GM18909 (cell line): Measurements from ENCODE around the gene CHAT.

Experiments used
- ATAC-seq: cut with Tn5 transposase; IDR thresholded peaks from one replicate; pipeline ENCODE4 v1.9.1; 2021; ENCODE audit warnings: mild to moderate bottlenecking; ENCODE audit not compliant: unreplicated experiment, poor library complexity

Gene CHAT

DNA sequence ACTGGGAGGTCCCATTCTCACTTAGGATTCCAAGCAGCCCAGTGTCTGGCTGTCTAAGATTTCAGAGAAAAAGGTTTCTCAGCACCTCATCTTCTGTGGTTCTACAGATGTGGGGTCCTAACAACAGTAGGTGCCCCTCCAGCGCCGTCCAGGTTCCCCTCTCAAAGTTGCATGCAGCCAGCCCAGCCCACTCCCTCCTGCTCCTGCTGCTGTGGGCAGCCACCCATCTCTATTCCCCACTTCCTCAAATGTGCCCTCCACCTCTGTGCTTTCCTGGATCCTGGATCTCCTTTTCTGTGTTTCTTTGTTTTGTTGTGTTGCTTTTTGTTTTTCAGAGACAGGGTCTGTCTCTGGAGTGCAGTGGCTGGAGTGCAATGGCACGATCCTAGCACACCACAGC lies 17.0 kb upstream of the CHAT start:
- ATAC-seq: no peak

DNA sequence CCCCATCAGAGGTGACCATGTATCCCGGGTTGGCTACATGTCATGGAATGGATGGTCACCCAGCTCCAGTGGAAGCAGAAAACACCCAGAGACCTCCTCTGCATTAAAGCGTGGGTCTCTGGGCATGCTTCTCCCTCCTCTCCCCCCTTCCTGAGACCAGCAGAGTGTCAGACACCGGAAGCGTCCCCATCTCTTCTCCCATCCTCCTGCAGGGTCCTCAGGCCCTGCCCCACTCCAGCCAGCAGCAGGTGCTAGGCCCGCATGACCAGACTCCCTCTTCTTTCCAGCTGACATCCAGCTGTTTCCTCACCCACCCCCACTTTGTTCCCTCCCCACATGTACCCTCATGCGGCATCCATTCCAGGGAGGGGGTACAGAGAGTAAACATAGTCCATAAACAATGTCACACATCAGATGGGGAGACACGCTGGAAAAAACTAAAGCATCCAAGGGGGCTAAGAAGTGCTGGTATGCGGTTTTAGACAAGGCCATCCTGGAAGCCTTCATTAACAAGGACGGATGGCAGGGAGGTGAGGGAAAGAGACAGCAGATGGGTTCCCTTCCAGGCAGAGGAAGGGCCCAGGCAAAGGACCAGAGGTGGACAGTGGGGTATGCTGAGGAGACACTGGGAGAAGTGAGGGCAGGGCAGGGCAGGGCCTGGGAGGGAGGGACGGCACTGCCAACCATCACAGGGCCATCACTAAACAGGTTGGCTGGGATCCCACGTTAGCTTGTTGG lies 16.2 kb upstream of the CHAT start:
- no peak for ATAC-seq

DNA sequence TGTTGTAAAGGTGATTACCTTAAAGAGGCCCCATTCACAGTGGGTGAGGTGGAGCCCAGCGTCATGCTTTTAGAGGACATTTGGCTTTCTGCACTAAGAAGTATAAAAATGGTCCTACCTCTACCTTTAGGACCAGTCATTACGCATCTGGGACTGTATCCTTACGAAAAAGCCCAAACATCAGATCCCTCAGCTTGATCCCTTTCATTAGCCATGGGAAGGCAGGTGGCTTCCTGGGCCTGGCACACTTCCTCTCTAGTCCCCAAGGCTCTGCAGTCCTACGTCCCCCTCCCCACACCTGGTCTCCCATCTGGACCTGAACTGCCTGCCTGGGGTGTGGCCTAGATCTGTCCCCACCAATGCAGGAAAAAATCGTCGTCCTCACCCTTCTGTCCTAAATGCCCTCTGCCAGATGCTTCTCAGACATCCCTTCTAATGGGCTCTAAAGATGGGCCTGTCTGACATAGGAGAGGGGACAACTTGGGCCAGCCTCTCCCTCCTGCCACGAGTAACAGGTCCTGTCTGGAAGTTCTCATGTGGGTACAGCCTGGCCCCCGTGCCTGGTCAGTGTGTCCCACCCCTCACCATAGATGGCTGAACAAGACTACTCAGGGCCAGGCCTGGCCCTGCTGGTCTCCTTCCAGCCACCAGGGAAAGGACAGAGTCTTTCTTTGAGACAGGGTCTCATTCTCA lies 15.5 kb upstream of the CHAT start:
- ATAC-seq: no peak

DNA sequence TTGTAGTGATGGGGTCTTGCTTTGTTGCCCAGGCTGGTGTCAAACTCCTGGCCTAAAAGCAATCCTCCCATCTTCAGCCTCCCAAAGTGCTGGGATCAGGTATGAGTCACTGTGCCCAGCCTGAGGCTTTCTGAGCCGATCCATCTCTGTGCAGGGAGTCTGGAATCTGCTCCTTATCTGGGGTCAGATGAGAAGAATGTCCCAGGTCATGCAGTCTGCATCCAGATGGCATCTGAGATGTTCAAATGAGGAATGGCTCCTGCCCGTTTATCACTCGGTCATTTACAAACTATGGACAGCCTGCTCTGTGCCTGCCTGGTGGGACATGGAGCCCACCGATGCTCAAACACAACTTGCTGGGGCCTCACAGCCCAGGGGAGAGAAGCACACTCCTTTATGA lies 14.9 kb upstream of the CHAT start:
- ATAC-seq: no peak

DNA sequence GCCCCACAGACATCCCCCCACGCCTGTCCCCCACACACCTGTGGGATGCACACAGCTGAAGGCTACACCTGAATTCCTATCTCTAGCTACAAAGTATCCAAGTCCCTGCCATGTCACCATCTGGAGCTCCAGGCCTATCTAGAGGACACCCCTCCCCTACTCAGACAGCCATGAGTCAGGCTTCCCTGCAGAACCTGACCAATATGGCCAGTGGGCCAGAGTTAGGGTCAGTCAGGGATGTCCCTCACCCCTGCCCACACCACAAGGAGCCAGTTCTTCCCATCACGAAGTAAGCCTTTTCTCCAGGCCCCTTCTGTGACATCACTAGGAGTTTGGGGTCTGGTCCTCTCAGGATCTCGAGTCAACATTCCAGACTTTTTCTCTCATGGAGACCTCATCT lies 14.3 kb upstream of the CHAT start:
- no peak for ATAC-seq

DNA sequence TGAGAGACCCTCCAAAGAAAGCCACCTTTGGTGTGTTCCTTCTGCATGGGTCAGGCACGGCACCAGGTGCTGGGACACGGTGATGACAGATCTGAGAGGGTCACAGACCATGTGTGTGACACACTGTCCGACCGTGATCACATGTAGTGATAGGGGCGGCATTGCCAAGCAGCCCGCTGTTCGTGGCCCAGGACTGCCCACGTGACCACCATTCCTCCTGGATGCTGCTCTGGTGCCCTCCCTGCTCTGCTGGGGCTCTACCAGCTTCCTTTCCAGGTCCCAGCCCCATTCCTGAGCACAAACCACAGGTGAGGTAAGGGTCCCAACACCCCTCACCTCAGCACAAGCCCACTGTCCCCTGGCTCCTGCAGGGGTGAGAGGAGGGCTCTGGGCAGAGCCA lies 13.8 kb upstream of the CHAT start:
- no peak for ATAC-seq

DNA sequence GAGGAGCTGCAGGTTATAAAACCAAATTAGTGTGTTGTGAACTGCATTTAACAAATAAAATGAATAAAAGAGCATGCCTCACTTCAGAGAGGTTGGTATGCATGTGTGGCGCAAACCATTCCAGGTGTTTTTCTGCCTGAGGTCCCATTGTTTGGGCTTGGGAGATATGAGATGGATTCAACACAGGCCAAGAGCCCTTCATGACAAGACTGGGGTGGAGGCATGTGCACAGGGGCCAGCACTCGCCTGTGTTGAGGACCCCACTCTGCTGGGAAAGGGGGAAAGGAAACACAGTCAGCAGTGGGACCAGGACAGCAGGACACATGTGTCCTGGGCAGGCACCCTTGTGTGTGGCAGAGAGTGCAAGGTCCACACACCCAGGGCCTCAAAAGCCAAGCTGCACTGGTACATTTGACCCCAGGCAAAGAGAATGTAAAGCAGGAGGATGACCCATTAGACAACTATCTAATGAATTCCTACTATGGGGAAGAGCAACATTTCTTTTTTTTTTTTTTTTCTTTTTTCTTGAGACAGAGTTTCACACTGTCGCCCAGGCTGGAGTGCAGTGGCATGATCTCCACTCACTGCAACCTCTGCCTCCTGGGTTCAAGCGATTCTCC lies 12.9 kb upstream of the CHAT start:
- ATAC-seq: no peak

DNA sequence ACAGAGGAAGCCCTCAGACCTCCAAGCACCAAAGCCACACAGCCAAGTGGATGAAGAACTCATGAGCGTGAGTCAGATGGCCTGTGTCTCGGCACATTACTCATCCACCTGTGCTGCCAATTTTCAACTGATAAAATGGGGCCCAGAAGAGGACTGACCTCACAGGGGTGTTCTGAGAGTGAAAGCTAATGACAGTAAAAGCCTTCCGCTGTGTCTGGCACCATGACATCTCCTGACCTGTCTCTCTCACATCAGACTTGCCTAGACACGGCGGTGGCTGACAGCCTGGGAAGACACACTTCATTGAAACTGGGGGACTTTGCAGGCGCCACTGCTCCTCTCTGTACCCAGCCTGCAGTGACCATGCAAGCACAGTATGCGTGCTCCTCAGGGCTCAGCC lies 12.0 kb upstream of the CHAT start:
- ATAC-seq: no peak

DNA sequence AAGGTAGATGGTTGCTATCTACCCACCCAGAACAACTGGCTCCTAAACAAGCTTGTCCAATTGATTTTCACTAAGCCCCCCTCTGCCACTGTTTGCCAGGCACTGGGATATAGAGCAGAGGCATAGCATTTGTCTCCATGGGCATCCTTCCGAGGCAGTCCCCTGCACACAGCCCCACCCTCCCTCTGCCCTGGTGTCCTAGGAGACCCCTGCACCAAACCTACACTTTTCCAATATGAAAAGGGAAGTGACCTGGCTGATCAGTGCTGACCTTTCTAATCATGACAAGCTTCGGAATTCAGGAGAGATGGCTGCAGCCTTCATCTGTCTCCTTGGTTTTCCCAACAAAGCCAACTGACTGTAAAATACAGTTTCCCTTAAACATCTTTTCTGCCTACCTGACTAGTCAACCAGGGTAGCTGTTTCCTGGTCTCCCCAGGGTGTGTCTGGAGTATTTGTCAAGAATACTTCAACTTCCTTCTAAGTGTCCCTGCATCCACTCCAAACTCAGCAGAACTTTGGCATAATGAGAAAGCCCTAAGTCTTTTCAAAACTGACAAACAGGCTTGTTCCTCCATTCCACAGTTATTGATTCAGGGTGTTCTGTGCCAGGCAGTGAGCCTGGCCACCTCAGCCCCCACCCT lies 11.3 kb upstream of the CHAT start:
- no peak for ATAC-seq

DNA sequence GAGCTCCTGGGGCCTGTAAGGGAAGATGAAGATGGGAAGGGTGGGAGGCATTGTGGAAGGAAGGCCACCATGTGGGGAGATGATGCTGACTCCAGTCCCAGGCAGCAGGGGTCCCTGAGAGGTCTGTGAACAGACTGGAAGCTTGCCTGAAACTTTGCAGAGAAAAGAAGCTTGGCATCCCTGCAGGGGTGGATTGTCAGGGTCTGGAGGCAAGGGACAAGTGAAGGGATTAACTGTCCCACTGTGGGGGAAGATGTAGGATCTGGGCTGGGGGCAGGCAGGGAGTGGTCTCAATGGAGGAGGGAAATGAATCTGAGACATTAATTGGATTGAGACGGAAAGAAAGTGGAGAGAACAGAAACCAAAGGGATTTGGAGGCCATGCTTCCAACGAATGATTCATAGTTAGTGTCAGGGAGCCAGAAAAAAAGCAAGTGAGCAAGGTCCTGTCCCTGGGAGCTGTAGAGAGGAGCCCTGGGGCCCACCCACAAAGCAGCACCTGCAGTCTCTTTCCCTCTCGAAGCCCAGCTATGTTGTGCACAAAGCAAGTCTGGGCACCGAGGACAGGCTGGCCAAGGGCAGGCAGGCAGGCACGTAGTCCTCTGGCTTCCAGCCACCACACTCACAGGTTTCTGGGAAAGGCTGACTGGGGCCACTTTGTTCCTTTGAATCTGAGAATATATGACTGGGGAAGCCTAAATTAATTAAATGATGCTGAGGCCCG lies 8.5 kb upstream of the CHAT start:
- ATAC-seq: no peak

DNA sequence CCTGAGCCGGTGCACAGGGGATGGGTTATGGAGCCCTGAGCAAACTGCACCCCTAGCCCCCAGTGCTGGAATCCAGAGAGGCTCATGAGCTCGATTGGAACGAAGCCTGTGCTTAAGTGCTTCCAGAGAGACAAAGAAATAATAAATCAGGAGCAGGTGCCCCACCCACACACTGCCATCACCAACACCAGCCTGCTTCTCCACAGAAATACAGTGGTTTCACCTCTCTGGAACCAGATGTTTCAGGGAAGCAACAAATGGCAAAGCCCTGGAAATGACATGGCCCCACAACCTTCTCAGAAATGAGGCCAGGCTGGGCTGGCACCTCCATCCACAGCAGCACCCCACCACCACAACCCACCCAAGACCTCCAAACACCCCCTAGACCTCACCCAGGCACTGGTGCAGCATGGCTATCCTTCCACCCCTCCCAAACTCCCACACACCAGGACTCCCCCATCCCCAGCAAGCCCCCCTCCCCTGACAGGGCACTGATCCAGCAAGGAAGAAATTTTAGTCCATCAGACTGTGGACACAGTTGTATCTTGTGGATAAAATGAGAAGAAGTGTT lies 7.8 kb upstream of the CHAT start:
- ATAC-seq: no peak

DNA sequence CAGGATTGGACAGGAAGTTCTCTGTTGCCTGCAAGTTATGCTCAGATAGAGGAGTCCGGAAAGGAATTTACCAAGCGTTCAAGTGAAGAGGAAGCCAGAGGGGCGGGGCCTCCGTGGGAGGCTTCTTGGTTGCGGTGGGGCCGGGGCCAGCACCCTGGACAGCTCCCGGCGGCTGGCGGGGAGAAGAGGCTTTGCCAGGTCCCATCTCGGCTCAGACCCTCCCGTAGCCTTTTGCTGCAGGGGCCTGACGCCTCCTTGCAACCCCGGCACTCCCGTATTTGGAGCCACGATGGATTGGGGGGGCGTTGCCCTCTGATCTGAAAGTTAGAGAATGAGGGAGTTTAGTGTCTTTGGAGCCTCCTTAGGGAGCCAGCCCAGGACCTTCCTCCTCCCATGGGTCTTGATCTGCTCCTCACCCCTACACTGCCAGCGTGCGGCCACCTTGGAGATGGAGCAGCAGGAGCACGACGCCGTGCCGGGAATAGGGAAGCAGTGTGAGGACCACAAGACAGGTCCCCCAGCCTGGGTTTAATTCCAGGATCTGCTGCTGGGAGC lies 6.8 kb upstream of the CHAT start:
- peak; percentile 74 for ATAC-seq

DNA sequence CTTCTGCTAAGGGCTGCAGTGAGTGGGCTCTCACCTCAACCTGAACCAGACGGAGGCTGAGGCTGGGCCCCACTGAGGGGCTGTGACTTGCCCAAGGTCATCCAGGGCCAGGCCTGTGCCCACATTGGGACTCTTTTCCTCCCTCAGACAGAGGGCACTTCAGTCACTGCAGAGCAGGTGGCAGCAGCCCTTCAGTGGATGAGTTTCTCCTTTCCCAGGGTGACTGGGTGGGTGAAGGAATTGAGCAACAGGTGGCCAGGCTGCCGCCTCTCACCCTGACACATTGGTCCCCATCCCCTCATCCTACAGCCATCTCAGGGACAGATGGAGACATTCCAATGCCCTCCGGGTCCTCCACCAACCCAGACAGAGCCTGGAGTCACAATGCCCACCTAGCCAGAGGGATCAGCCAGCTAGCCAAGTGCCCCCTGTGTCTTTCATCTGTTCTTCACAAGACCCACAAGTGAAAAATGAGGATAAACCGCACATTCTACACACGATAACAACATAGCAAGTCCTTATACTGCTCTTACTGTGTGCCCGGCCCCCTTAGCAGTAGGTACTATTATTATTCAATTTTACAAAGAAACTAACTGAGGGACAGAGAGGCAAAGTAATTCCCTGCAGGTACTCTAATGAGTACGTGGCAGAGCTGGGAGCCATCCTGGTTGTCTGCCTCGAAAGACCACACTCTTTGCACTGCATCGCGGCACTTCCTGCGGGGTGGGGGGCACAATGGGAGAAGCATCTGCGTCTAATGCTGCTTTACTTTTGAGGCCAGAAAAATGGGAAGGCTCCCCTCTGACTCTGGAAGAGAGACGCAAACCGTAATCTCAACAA lies 5.5 kb upstream of the CHAT start:
- ATAC-seq: no peak

DNA sequence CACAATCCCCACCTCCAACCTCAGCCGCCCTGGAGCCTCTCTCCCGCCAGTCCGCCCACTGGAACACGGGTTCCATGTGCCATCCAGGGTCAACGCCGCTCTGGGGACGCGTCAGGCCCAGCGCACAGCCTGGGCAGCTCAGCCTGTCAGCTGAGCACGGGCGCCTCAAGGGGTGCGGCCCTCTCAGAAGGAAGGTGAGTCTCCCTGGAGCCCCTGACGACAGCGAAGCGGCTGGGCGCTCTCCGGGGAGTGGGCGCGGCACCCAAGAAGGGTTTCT lies 4.9 kb upstream of the CHAT start:
- ATAC-seq: no peak

DNA sequence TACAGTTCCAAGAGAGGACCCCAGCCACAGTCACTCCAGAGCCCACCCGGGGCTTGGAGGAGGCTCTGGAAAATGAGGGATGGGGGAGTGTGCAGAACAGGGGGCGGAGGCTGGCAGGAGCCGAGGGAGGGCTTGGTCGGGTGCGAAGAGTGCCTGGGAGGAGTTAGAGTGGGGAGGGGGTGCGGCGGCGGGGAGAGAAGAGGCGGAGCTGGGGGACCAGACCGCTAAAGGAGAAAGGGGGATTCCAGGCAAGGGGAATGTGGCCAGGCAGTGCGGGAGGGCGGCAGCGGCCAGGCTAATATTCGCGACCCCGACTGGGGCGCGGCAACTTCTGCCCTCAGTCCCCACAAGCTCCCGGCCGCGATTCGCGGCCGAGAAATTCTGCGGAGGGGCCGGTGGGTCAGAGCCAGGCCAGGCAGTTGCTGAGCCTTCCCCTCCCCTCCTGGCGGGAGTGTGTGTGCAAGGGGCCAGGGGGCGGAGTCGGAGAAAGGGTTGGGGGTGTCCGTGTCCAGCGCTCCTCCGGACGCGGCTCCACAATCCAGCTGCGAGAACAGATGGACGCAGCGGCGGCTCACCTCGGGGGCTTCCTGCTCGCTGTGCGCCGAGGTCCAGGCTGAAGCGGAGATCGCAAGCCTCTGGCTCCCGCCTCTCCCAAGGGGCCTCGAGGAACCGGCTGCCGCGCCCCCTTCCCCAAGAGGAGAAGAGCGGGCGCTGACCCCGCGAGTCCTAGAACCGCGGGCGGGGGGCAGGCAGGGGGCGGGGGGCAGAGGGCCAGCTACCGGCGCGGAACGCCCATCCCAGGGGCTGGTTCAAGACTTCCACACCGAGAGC lies 4.3 kb upstream of the CHAT start:
- ATAC-seq: no peak

DNA sequence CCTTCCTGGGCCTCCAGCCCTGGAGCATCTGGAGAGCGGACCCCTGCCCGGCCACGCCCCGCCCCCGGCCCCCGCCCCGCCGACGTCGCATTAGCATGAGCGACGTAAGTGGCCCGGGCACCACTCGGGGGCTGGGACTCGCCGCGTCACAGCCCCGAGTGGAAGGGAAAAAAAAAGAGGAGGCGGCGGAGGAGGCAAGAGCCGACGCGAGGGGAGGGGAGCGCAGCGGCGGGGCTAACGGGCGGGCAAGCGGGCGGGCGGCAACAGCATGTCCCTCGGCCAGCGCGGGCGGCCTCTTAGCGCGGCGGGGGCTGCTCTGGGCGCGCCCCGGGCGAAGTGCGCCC lies 3.8 kb upstream of the CHAT start, which contains the start of gene SLC18A3:
Gene SLC18A3, plus strand, starts transcription at position 197 of the 344 bp plus-strand sequence. CDS start 431 bp downstream, outside the sequence.
- no peak for ATAC-seq

DNA sequence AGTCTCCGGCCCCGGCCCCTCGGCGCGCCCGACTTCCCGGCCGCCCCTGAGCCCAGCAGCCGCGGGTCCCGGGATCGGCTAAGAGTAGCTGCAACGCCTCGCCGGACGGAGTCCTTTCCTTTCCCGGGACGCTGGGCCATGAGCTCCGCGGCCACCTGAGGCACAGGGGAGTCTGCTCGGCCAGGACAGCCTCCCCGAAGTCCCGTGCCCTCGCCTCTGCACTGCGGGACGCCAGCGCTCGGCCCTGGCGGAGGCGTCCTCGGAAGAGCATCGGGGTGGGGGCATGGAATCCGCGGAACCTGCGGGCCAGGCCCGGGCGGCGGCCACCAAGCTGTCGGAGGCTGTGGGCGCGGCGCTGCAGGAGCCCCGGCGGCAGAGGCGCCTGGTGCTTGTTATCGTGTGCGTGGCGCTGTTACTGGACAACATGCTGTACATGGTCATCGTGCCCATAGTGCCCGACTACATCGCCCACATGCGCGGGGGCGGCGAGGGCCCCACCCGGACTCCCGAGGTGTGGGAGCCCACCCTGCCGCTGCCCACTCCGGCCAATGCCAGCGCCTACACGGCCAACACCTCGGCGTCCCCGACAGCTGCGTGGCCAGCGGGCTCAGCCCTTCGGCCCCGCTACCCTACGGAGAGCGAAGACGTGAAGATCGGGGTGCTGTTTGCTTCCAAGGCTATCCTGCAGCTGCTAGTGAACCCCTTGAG lies 3.2 kb upstream of the CHAT start:
- ATAC-seq: no peak
